Fibroblast of lung (primary cell): Measurements from ENCODE around the gene EXOC6B. TPM values are rescaled to one million over a fixed set of nuclear protein-coding genes. Genes with fewer than 3 reads are reported as not detected.
A peak's percentile ranks its signal among the peaks of the same experiment; 100 is the strongest.

ENCODE experiments used
- DNase-seq, 2 donors: peaks; one replicate each; pipeline versions ENCODE4 v3.0.0 to v3.0.0-alpha.2; 2010; ENCODE audit warnings: low read depth in 2 of 2
- H2AFZ ChIP-seq: 2 replicates; pipeline ENCODE4 v1.5.1; 2012; ENCODE audit warnings: low read length, control low read depth, inconsistent platforms
- H3K27ac ChIP-seq: 2 replicates; pipeline ENCODE4 v1.5.1; 2011; ENCODE audit warnings: low read length, control low read depth; ENCODE audit not compliant: insufficient read depth
- H3K27me3 ChIP-seq: 2 replicates; pipeline ENCODE4 v1.5.1; 2011; ENCODE audit warnings: mild to moderate bottlenecking, low read length; ENCODE audit not compliant: control insufficient read depth, insufficient read depth
- H3K36me3 ChIP-seq: 2 replicates; pipeline ENCODE4 v1.5.1; 2011; ENCODE audit warnings: low read length; ENCODE audit not compliant: control insufficient read depth, insufficient read depth
- H3K4me1 ChIP-seq: 2 replicates; pipeline ENCODE4 v1.5.1; 2011; ENCODE audit warnings: low read length; ENCODE audit not compliant: control insufficient read depth, insufficient read depth; ENCODE audit errors: extremely low read depth
- H3K4me2 ChIP-seq: 2 replicates; pipeline ENCODE4 v1.5.1; 2011; ENCODE audit warnings: low read length, control low read depth; ENCODE audit not compliant: insufficient read depth; ENCODE audit errors: extremely low read depth
- H3K4me3 ChIP-seq, 4 experiments: fragments of 200-600 bp in 1 of 4; sonication (generic) in 1 of 4; replicated peaks in 1 of 4; 2 replicates each; pipeline ENCODE4 v1.5.1; 2011 to 2016; ENCODE audit warnings: low read length in 4 of 4, low read depth in 3 of 4, mild to moderate bottlenecking in 3 of 4, control low read depth in 2 of 4, inconsistent platforms in 1 of 4, mixed read lengths in 1 of 4; ENCODE audit not compliant: insufficient read depth in 1 of 4; ENCODE audit errors: control extremely low read depth in 1 of 4
- H3K79me2 ChIP-seq: 2 replicates; pipeline ENCODE4 v1.5.1; 2012; ENCODE audit warnings: mild to moderate bottlenecking, low read length, inconsistent platforms; ENCODE audit not compliant: control insufficient read depth, insufficient read depth
- H3K9ac ChIP-seq: 2 replicates; pipeline ENCODE4 v1.5.1; 2011; ENCODE audit warnings: mild to moderate bottlenecking, low read length, control low read depth; ENCODE audit not compliant: insufficient read depth
- H3K9me3 ChIP-seq: 2 replicates; pipeline ENCODE4 v1.5.1; 2012; ENCODE audit warnings: low read depth, low read length; ENCODE audit not compliant: control insufficient read depth, insufficient read depth
- H4K20me1 ChIP-seq: 2 replicates; pipeline ENCODE4 v1.5.1; 2011; ENCODE audit warnings: low read length; ENCODE audit not compliant: control insufficient read depth, insufficient read depth; ENCODE audit errors: extremely low read depth
- CTCF ChIP-seq, 2 donors: IDR thresholded peaks in 1 of 2; conservative IDR thresholded peaks in 1 of 2; 1 replicate in 1 of 2; 2 replicates in 1 of 2; pipeline ENCODE4 v1.5.1; 2011 to 2012; ENCODE audit warnings: low read length in 2 of 2, control low read depth in 1 of 2, inconsistent platforms in 1 of 2, low read depth in 1 of 2, mild to moderate bottlenecking in 1 of 2
- EZH2 ChIP-seq: IDR thresholded peaks from 2 replicates; pipeline ENCODE4 v1.5.1; 2012; ENCODE audit warnings: low read length, control low read depth, mild to moderate bottlenecking; ENCODE audit errors: missing control alignments
- polyA plus RNA-seq, 2 donors: library from polyadenylated mRNA; depleted of rRNA in 1 of 2; stranded (reverse) in 1 of 2; unstranded in 1 of 2; fragments of >200 nt; gene quantifications; 2 replicates each; pipeline ENCODE4 v1.2.1, GENCODE V29; 2011 to 2012; ENCODE audit warnings: missing spikeins in 1 of 2
- total RNA-seq: library from RNA; depleted of rRNA; stranded (reverse); fragments of >200 nt; gene quantifications from 2 replicates; pipeline ENCODE4 v1.2.1, GENCODE V29; 2014

EXOC6B gene
- total and polyA plus RNA-seq, 2 donors (not counting 1 experiment from before 2014, with no cell fraction given): 26.3 to 36.5 TPM

- H3K36me3 ChIP-seq: no peaks in the 10 kb centered on the region
- no peak overlapping the region for H3K4me2 ChIP-seq
- no peaks in the 10 kb centered on the region for H3K4me1 ChIP-seq
- no peaks in the 10 kb centered on the region for H3K9me3 ChIP-seq
- no peak overlapping the region for H3K9ac ChIP-seq
- H3K27ac ChIP-seq: no peak overlapping the region
- DNase-seq: peak in 1 of 2 donors; percentile 69
- H3K79me2 ChIP-seq: no peaks in the 10 kb centered on the region
- H3K4me3 ChIP-seq: no peak overlapping the region
- no peak overlapping the region for H2AFZ ChIP-seq
- H3K27me3 ChIP-seq: no peaks in the 10 kb centered on the region
- no peaks in the 10 kb centered on the region for H4K20me1 ChIP-seq
- TF ChIP-seq EZH2 (no peak), CTCF (conservative IDR thresholded peaks at IDR 0.05 in 1 of 2, IDR thresholded peaks at IDR 0.05 in 1 of 2; ENCODE audit: low read depth in 1 of 2, low read length in 2 of 2) (no peak)
These were observed 202.4 kb downstream of the EXOC6B start for GRCh38 chr2:72623481-72623880.

GRCh38 chr2:72619626-72620025 lies 206.2 kb downstream of the EXOC6B start:
- H3K9ac ChIP-seq: no peak overlapping the region
- no peak overlapping the region for H2AFZ ChIP-seq
- H3K4me3 ChIP-seq: no peak overlapping the region
- no peaks in the 10 kb centered on the region for H3K4me1 ChIP-seq
- H3K4me2 ChIP-seq: no peak overlapping the region
- H3K27ac ChIP-seq: no peak overlapping the region
- no peaks in the 10 kb centered on the region for H3K9me3 ChIP-seq
- DNase-seq: no peak
- TF ChIP-seq EZH2: no peak
- no peak for TF ChIP-seq CTCF (conservative IDR thresholded peaks at IDR 0.05 in 1 of 2, IDR thresholded peaks at IDR 0.05 in 1 of 2; ENCODE audit: low read depth in 1 of 2, low read length in 2 of 2)
- no peaks in the 10 kb centered on the region for H3K27me3 ChIP-seq
- no peaks in the 10 kb centered on the region for H4K20me1 ChIP-seq
- H3K79me2 ChIP-seq: no peaks in the 10 kb centered on the region
- H3K36me3 ChIP-seq: no peaks in the 10 kb centered on the region

- Histone ChIP-seq H3K4me2 (no peak overlapping the region), H3K27me3 (no peaks in the 10 kb centered on the region), H3K4me1 (no peaks in the 10 kb centered on the region), H3K9me3 (no peaks in the 10 kb centered on the region), H3K9ac (no peak overlapping the region), H3K36me3 (no peaks in the 10 kb centered on the region), H4K20me1 (no peaks in the 10 kb centered on the region), H3K79me2 (no peaks in the 10 kb centered on the region), H3K27ac (no peak overlapping the region), H2AFZ (no peak overlapping the region), H3K4me3 (no peak overlapping the region)
- DNase-seq: peak in 1 of 2 donors; percentile 6
- TF ChIP-seq CTCF (conservative IDR thresholded peaks at IDR 0.05 in 1 of 2, IDR thresholded peaks at IDR 0.05 in 1 of 2; ENCODE audit: low read depth in 1 of 2, low read length in 2 of 2): no peak
- no peak for TF ChIP-seq EZH2
These were observed 211.9 kb downstream of the EXOC6B start for GRCh38 chr2:72613931-72614330.
